ENCODE data around the gene AQP7. TPM values are rescaled to one million over a fixed set of nuclear protein-coding genes. Genes with fewer than 3 reads are reported as not detected.
"Not testable (repeated sequence)": the region's sequence is repeated elsewhere in the genome, so short reads cannot be mapped to it uniquely, and the experiment has no call there.

Gene AQP7
- total and polyA plus RNA-seq, 4 donors = 4.8 to 22.3 (median 14.5) TPM

- WGBS = 52% methylated on average over 10 of the region's 10 CpGs
- not testable (repeated sequence) for DNase-seq (ENCODE audit: low spot score)
- TF ChIP-seq ATF3 (IDR thresholded peaks at IDR 0.05) = peak; percentile 54
Observed at GRCh38 chr9:33382397-33382796, 20.0 kb downstream of the AQP7 start.

GRCh38 chr9:33381231-33381791 is 21.1 kb downstream of the AQP7 start:
- Histone ChIP-seq H3K9me3 (ENCODE audit: control insufficient read depth in 4 of 4, low read length in 3 of 4) (no peaks in the 10 kb centered on the region), H3K27me3 (ENCODE audit: control insufficient read depth in 4 of 4, insufficient read depth in 4 of 4, low read length in 3 of 4) (no peaks in the 10 kb centered on the region), H3K9ac (ENCODE audit: low read depth in 1 of 2, low read length in 2 of 2) (no peak overlapping the region), H3K4me3 (ENCODE audit: low read depth in 1 of 3, low read length in 3 of 3) (no peak overlapping the region), H3K36me3 (ENCODE audit: control insufficient read depth in 4 of 4, insufficient read depth in 3 of 4, low read depth in 1 of 4, low read length in 3 of 4) (peaks cover 0 to 5% (median 1%) of the 10 kb centered on the region in 4 donors), H3K4me1 (ENCODE audit: control insufficient read depth in 4 of 4, insufficient read depth in 4 of 4, low read length in 3 of 4) (no peaks in the 10 kb centered on the region), H3K27ac (ENCODE audit: low read depth in 1 of 2, low read length in 2 of 2) (no peak overlapping the region)
- no peak for DNase-seq (ENCODE audit: low spot score)
- TF ChIP-seq GABPA (IDR thresholded peaks at IDR 0.05 in 1 of 2, conservative IDR thresholded peaks at IDR 0.05 in 1 of 2) = no peak
- TF ChIP-seq MAX (IDR thresholded peaks at IDR 0.05) = no peak
- TF ChIP-seq NR2F2 (IDR thresholded peaks at IDR 0.05) = no peak
- no peak for TF ChIP-seq FOXA1 (IDR thresholded peaks at IDR 0.05)
- TF ChIP-seq ATF3 (IDR thresholded peaks at IDR 0.05) = no peak
- no peak for TF ChIP-seq RXRA (IDR thresholded peaks at IDR 0.05)
- no peak for TF ChIP-seq ZBTB33 (IDR thresholded peaks at IDR 0.05)
- no peak for TF ChIP-seq HNF4G (IDR thresholded peaks at IDR 0.05)
- TF ChIP-seq FOXA2 (IDR thresholded peaks at IDR 0.05) = no peak
- TF ChIP-seq SP1 (IDR thresholded peaks at IDR 0.05) = no peak
- 71% methylated on average over 11 of the region's 11 CpGs for WGBS

More at GRCh38 chr9:33382397-33382796, 20.0 kb downstream of the AQP7 start:
- H3K9me3 ChIP-seq (ENCODE audit: control insufficient read depth in 4 of 4, low read length in 3 of 4); H3K27ac ChIP-seq (ENCODE audit: low read depth in 1 of 2, low read length in 2 of 2); H3K4me1 ChIP-seq (ENCODE audit: control insufficient read depth in 4 of 4, insufficient read depth in 4 of 4, low read length in 3 of 4); H3K9ac ChIP-seq (ENCODE audit: low read depth in 1 of 2, low read length in 2 of 2); H3K36me3 ChIP-seq (ENCODE audit: control insufficient read depth in 4 of 4, insufficient read depth in 3 of 4, low read depth in 1 of 4, low read length in 3 of 4); H3K4me3 ChIP-seq (ENCODE audit: low read depth in 1 of 3, low read length in 3 of 3); H3K27me3 ChIP-seq (ENCODE audit: control insufficient read depth in 4 of 4, insufficient read depth in 4 of 4, low read length in 3 of 4): not testable (repeated sequence)

GRCh38 chr9:33380390-33381094 is 21.8 kb downstream of the AQP7 start:
- TF ChIP-seq TAF1 (conservative IDR thresholded peaks at IDR 0.05) (no peak), ZBTB33 (IDR thresholded peaks at IDR 0.05) (no peak), RAD21 (IDR thresholded peaks at IDR 0.05) (no peak), JUND (IDR thresholded peaks at IDR 0.05) (no peak), RXRA (IDR thresholded peaks at IDR 0.05) (no peak), NR2F2 (IDR thresholded peaks at IDR 0.05) (no peak), SP1 (IDR thresholded peaks at IDR 0.05) (no peak)
- WGBS = 94% methylated on average over 5 of the region's 5 CpGs
- no peak overlapping the region for H3K9ac ChIP-seq (ENCODE audit: low read depth in 1 of 2, low read length in 2 of 2)
- H3K9me3 ChIP-seq (ENCODE audit: control insufficient read depth in 4 of 4, low read length in 3 of 4) = no peaks in the 10 kb centered on the region
- peaks cover 0 to 2% (median 1%) of the 10 kb centered on the region in 4 donors for H3K36me3 ChIP-seq (ENCODE audit: control insufficient read depth in 4 of 4, insufficient read depth in 3 of 4, low read depth in 1 of 4, low read length in 3 of 4)
- H3K4me1 ChIP-seq (ENCODE audit: control insufficient read depth in 4 of 4, insufficient read depth in 4 of 4, low read length in 3 of 4) = no peaks in the 10 kb centered on the region
- no peak overlapping the region for H3K4me3 ChIP-seq (ENCODE audit: low read depth in 1 of 3, low read length in 3 of 3)
- DNase-seq (ENCODE audit: low spot score) = no peak
- H3K27me3 ChIP-seq (ENCODE audit: control insufficient read depth in 4 of 4, insufficient read depth in 4 of 4, low read length in 3 of 4) = no peaks in the 10 kb centered on the region
- H3K27ac ChIP-seq (ENCODE audit: low read depth in 1 of 2, low read length in 2 of 2) = no peak overlapping the region

Data from liver (tissue), 9 donors.